Measurements from ENCODE around the gene EMID1.

DNA sequence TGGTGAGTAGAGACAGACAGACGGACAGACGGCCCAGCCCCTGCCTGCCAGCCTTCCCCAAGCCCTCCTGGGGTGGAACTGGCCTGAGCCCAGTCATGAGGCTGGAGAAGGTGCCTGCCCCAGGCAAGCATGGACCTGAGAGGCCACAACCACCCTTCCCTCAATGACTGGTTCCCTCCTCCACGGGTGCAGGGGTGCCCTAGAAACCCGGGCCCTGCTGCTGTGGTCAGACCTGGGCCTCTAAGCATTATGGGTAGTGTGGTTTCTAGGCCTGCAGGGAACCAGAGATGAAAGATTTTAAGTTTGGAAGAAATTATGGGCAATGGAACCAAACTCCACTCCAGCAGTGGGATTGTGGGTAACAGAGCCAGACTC lies 48.6 kb downstream of the EMID1 start:
- TF ChIP-seq, protein P1, sequence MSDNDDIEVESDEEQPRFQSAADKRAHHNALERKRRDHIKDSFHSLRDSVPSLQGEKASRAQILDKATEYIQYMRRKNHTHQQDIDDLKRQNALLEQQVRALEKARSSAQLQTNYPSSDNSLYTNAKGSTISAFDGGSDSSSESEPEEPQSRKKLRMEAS (IDR thresholded peaks at IDR 0.05; ENCODE audit: low read depth, low read length): no peak
- no peak for TF ChIP-seq CTCF (IDR thresholded peaks at IDR 0.05; ENCODE audit: low read depth, low read length)
- no peak for TF ChIP-seq POLR2A (IDR thresholded peaks at IDR 0.05; ENCODE audit: extremely low read depth, insufficient read length)

Measured in NB4 (cell line).